GM18520 (cell line): ENCODE measurements around the gene INHBE.
"Not testable (repeated sequence)": the region's sequence is repeated elsewhere in the genome, so short reads cannot be mapped to it uniquely, and the experiment has no call there.

Experiments
- ATAC-seq: cut with Tn5 transposase; IDR thresholded peaks from one replicate; pipeline ENCODE4 v1.9.1; 2021; ENCODE audit not compliant: unreplicated experiment

INHBE gene

GRCh38 chr12:57475271-57476161 is 20.4 kb downstream of the INHBE start:
- ATAC-seq, result no peak

GRCh38 chr12:57476162-57476992 is 21.3 kb downstream of the INHBE start:
- no peak for ATAC-seq

GRCh38 chr12:57476993-57477709 is 22.0 kb downstream of the INHBE start:
- ATAC-seq, result no peak

GRCh38 chr12:57477710-57478681 is 22.9 kb downstream of the INHBE start:
- peak; percentile 32 for ATAC-seq

- ATAC-seq, result no peak
Measured at GRCh38 chr12:57479043-57479375, 23.9 kb downstream of the INHBE start.

GRCh38 chr12:57479376-57480115 is 24.4 kb downstream of the INHBE start, which contains the start of gene ARHGAP9:
TSS of gene ARHGAP9 (minus strand) at chr12:57479866. CDS start at chr12:57479406, 460 bp downstream.
- no peak for ATAC-seq

GRCh38 chr12:57481671-57482070 is 26.6 kb downstream of the INHBE start:
- no peak for ATAC-seq

GRCh38 chr12:57483466-57483865 is 28.4 kb downstream of the INHBE start:
- no peak for ATAC-seq

- ATAC-seq, result no peak
Measured at GRCh38 chr12:57485695-57486094, 30.6 kb downstream of the INHBE start.

- no peak for ATAC-seq
Measured at GRCh38 chr12:57487055-57487596, 32.0 kb downstream of the INHBE start.

- ATAC-seq, result peak; percentile 99
Measured at GRCh38 chr12:57487597-57488401, 32.7 kb downstream of the INHBE start, which contains the start of gene MARS1. TSS of gene MARS1 (plus strand) at chr12:57488068. CDS start at chr12:57488091, 23 bp downstream.

- ATAC-seq, result no peak
Measured at GRCh38 chr12:57488402-57489156, 33.5 kb downstream of the INHBE start.

GRCh38 chr12:57489157-57489641 is 34.1 kb downstream of the INHBE start:
- ATAC-seq, result no peak

GRCh38 chr12:57490126-57490525 is 35.0 kb downstream of the INHBE start:
- ATAC-seq, result no peak

GRCh38 chr12:57491393-57492280 is 36.5 kb downstream of the INHBE start:
- ATAC-seq, result no peak

- ATAC-seq, result not testable (repeated sequence)
Measured at GRCh38 chr12:57495051-57495701, 40.1 kb downstream of the INHBE start.
